Colonic mucosa (tissue), 4 donors: ENCODE results near the gene EEFSEC. TPM values are rescaled to one million over a fixed set of nuclear protein-coding genes. Genes with fewer than 3 reads are reported as not detected.

ENCODE experiments used
- DNase-seq: peaks from one replicate; pipeline ENCODE4 v3.0.0-alpha.2; 2020
- H3K27ac ChIP-seq: fragments of 200-600 bp; one replicate; pipeline ENCODE4 v1.8.0; 2021
- H3K27me3 ChIP-seq: fragments of 200-600 bp; one replicate; pipeline ENCODE4 v1.8.0; 2021
- H3K36me3 ChIP-seq: fragments of 200-600 bp; one replicate; pipeline ENCODE4 v1.8.0; 2021
- H3K4me1 ChIP-seq: fragments of 200-600 bp; one replicate; pipeline ENCODE4 v1.8.0; 2021; ENCODE audit warnings: mild to moderate bottlenecking
- H3K4me3 ChIP-seq: fragments of 200-600 bp; one replicate; pipeline ENCODE4 v1.8.0; 2021
- H3K9ac ChIP-seq, 2 donors: one replicate each; pipeline ENCODE4 v1.7.0; 2013; ENCODE audit warnings: control low read depth in 2 of 2, low read depth in 2 of 2, low read length in 2 of 2
- H3K9me3 ChIP-seq: fragments of 200-600 bp; one replicate; pipeline ENCODE4 v1.8.0; 2021
- CTCF ChIP-seq: fragments of 200-600 bp; IDR thresholded peaks from one replicate; pipeline ENCODE4 v1.8.0; 2022; ENCODE audit warnings: antibody characterized with exemption, mild to moderate bottlenecking
- intact Hi-C: fragments of 100-400 bp; cut with DNase I; formaldehyde crosslinking; loops from one replicate; pipeline ENCODE4 v1.14.1; 2022
- total RNA-seq, 2 donors: library from RNA; stranded (reverse); fragmentation: NEBNext Ultra II Directional in 1 of 2; extraction: Animal tissue kit (Norgen Biotek cat#: 25700) in 1 of 2; gene quantifications; one replicate each; pipeline ENCODE4 v1.2.1, GENCODE V29; 2021
- donor health status: healthy.
- donor health status: DM: no; HTN: no; CAD: no.
- donor health status: DM: no; HTN: no; CAD: no.

The EEFSEC gene
- total RNA-seq, 2 donors from 2014 or later: 8.6 to 16.6 TPM

GRCh38 chr3:128408693-128409623, 255.7 kb downstream of the EEFSEC start:
- Histone ChIP-seq H3K9me3 (no peaks in the 10 kb centered on the region), H3K27ac (no peak overlapping the region), H3K4me1 (no peaks in the 10 kb centered on the region), H3K36me3 (no peaks in the 10 kb centered on the region), H3K27me3 (no peaks in the 10 kb centered on the region), H3K9ac (no peak overlapping the region), H3K4me3 (no peak overlapping the region)
- TF ChIP-seq CTCF: no peak
- intact Hi-C loops: no loop called here
- DNase-seq: no peak

DNA sequence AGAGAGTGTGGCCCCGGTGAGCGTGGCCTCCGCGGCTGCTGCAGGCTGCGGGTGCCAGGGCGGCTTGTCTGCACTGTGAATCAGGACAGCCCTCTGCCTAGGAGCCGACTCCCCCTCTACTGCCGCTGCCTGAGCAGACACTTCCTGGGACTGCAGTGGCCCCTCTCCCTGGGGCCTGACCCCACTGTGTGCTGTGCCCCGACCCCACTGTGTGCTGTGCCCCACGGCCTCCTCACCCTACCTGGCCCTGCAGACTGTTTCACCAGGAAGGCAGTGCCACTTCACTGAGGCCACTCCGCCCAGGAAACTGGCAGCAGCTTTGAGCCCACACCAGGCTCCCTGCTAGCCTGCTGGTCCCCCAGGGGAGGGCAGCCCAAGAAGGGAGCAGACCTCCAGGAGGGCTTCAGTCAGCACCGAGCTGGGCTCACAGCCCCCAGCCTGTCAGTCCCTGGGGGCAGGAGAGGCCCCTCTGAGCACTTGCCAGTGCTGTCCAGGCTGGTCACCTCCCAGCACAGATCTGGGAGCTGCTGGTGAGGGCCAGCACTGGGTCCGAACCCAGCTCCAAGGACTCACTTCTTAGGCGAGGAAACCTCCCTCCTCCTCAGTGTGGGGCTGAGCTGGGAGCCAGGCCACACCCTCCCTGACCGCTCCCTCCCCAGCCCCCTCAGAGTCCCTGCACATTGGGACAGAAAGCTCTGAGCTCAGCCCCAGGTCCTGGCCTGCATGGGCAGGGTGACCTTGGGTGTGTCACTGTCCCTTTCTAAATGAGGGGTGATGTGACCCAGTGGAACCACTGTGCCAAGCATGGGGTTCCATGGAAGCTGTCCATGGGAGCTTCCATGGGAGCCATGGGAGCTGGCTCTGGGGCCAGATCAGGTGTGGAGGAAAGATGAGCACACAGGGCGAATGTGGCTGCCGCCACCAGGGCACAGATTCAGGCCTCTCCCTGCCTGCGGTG, 256.6 kb downstream of the EEFSEC start:
- no peak for TF ChIP-seq CTCF
- H3K4me3 ChIP-seq: no peak overlapping the region
- H3K9ac ChIP-seq: no peak overlapping the region
- H3K4me1 ChIP-seq: no peaks in the 10 kb centered on the region
- no peaks in the 10 kb centered on the region for H3K27me3 ChIP-seq
- intact Hi-C loops: no loop called here
- H3K27ac ChIP-seq: no peak overlapping the region
- no peak for DNase-seq
- H3K36me3 ChIP-seq: no peaks in the 10 kb centered on the region
- H3K9me3 ChIP-seq: no peaks in the 10 kb centered on the region

- Histone ChIP-seq H3K4me1 (no peaks in the 10 kb centered on the region), H3K27me3 (no peaks in the 10 kb centered on the region), H3K4me3 (no peak overlapping the region), H3K9ac (no peak overlapping the region), H3K27ac (no peak overlapping the region), H3K36me3 (no peaks in the 10 kb centered on the region), H3K9me3 (no peaks in the 10 kb centered on the region)
- TF ChIP-seq CTCF: no peak
- intact Hi-C loops: no loop called here
- no peak for DNase-seq
Observed at GRCh38 chr3:128410669-128411573, 257.6 kb downstream of the EEFSEC start.

DNA sequence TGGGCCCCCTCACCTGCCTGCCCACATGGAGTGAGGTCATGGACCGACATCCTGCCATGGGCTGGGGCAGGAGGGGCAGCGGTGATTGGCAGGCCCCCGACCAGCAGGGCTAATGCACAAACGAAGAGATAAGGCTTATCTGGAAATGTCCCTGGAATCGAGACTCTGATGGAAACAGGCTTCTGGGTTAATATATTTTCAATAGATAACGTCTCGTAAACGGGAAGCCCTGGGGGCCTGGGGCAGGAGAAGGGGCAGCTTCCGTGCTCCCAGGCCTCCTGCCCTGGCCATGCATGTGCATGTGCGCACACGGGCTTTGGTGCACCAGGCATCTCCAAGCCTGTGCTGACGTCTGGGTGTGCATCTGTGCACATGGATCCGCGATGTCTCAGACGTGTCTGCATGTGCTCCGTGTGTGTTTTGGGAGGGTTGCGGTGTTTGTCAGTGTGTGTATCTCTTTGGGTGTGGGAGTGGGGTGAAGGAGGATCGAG, 258.3 kb downstream of the EEFSEC start:
- no peak overlapping the region for H3K4me3 ChIP-seq
- H3K9ac ChIP-seq: no peak overlapping the region
- no peaks in the 10 kb centered on the region for H3K9me3 ChIP-seq
- H3K27me3 ChIP-seq: no peaks in the 10 kb centered on the region
- TF ChIP-seq CTCF: no peak
- H3K4me1 ChIP-seq: no peaks in the 10 kb centered on the region
- H3K27ac ChIP-seq: no peak overlapping the region
- no peaks in the 10 kb centered on the region for H3K36me3 ChIP-seq
- no peak for DNase-seq
- intact Hi-C loops: no loop called here
